ENCODE measurements around the gene NAT14.

DNA sequence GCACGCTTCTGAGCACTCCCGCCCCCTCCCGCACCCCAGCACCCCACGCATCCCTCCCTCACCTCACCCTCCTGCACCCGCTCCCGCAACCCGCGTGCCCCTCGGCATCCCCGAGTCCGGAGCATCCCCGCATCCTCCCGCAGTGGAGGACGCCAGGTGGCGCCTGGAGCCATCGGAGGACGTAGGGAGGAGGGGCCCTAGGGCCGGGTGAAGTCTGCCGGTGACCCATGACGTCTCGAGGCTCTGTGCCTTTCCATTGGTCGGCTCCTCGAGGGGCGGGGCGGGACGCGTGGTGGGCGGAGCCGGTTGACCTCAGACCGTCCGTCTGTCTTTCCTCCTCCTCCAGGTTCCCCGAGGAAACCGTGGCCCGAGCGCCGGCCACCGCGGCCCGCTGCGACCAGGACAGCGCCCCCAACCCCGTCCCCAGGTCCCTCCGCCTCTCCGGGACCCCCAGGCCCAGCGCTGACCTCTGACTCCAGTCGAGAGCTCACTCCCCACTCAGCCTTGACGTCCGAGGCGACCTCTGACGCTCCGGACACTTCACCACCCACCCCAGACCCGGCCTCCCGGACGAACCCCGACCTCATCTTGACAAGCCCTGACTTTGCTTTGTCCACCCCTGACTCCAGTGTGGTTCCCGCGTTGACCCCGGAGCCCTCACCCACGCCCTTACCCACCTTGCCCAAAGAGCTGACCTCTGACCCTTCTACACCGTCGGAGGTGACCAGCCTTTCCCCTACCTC lies 32.1 kb downstream of the NAT14 start:
- TF ChIP-seq, protein P1, sequence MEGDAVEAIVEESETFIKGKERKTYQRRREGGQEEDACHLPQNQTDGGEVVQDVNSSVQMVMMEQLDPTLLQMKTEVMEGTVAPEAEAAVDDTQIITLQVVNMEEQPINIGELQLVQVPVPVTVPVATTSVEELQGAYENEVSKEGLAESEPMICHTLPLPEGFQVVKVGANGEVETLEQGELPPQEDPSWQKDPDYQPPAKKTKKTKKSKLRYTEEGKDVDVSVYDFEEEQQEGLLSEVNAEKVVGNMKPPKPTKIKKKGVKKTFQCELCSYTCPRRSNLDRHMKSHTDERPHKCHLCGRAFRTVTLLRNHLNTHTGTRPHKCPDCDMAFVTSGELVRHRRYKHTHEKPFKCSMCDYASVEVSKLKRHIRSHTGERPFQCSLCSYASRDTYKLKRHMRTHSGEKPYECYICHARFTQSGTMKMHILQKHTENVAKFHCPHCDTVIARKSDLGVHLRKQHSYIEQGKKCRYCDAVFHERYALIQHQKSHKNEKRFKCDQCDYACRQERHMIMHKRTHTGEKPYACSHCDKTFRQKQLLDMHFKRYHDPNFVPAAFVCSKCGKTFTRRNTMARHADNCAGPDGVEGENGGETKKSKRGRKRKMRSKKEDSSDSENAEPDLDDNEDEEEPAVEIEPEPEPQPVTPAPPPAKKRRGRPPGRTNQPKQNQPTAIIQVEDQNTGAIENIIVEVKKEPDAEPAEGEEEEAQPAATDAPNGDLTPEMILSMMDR (IDR thresholded peaks at IDR 0.05; ENCODE audit: low read length): peak; percentile 83
- TF ChIP-seq EZH2 (optimal IDR thresholded peaks at IDR 0.05; ENCODE audit: low read depth, low read length): no peak

All from MM.1S (cell line).